H1 (cell line): ENCODE results near the gene COL4A2. TPM values are rescaled to one million over a fixed set of nuclear protein-coding genes. Genes with fewer than 3 reads are reported as not detected.

ENCODE experiments used
- CTCF ChIA-PET: fragments of 300-600 bp; sonication (Branson Sonifier 250); formaldehyde crosslinking; loops from one replicate; lab custom pipeline; 2021; ENCODE audit not compliant: partially characterized antibody; lab: Charles Lee
- POLR2A ChIA-PET: fragments of 300-600 bp; sonication (Branson Sonifier 250); formaldehyde crosslinking; loops from one replicate; lab custom pipeline; 2021; ENCODE audit warnings: inconsistent platforms; ENCODE audit not compliant: partially characterized antibody; lab: Charles Lee
- DNase-seq, 2 experiments: peaks; one replicate each; pipeline versions ENCODE4 v3.0.0 to v3.0.0-alpha.2; 2010 to 2022; ENCODE audit warnings: low spot score in 2 of 2, low read depth in 1 of 2, mixed read lengths in 1 of 2
- FAIRE-seq: peaks from 2 replicates; lab custom pipeline; 2011; peaks lifted over from hg19 to GRCh38; lab: Jason Lieb, UNC
- H2AFZ ChIP-seq: 2 replicates; pipeline ENCODE4 v1.8.1; 2012; ENCODE audit warnings: low read length, inconsistent platforms
- H2AK5ac ChIP-seq: 2 replicates; pipeline ENCODE4 v1.6.1; 2013; ENCODE audit warnings: low read depth, low read length
- H2BK120ac ChIP-seq: replicated peaks from 2 replicates; pipeline ENCODE3; 2013; ENCODE audit warnings: low read depth, low read length, inconsistent platforms
- H2BK12ac ChIP-seq: 2 replicates; pipeline ENCODE4 v1.6.1; 2013; ENCODE audit warnings: low read depth, low read length
- H2BK15ac ChIP-seq: 2 replicates; pipeline ENCODE4 v1.6.1; 2013; ENCODE audit warnings: low read length
- H2BK20ac ChIP-seq: 2 replicates; pipeline ENCODE4 v1.6.1; 2013; ENCODE audit warnings: low read length
- H2BK5ac ChIP-seq: 2 replicates; pipeline ENCODE4 v1.6.1; 2013; ENCODE audit warnings: low read depth, low read length
- H3K14ac ChIP-seq: 2 replicates; pipeline ENCODE4 v1.6.1; 2013; ENCODE audit warnings: inconsistent platforms; ENCODE audit not compliant: insufficient read length
- H3K18ac ChIP-seq: 2 replicates; pipeline ENCODE4 v1.6.1; 2013; ENCODE audit warnings: low read length; ENCODE audit errors: extremely low read depth
- H3K23ac ChIP-seq: 2 replicates; pipeline ENCODE4 v1.6.1; 2013; ENCODE audit warnings: inconsistent platforms; ENCODE audit not compliant: insufficient read length
- H3K23me2 ChIP-seq: 2 replicates; pipeline ENCODE4 v1.6.1; 2013; ENCODE audit warnings: low read depth, low read length
- H3K27ac ChIP-seq: 2 replicates; pipeline ENCODE4 v1.6.1; 2011; ENCODE audit warnings: low read depth, low read length, inconsistent platforms
- H3K27me3 ChIP-seq, 4 experiments: replicated peaks in 1 of 4; 1 replicate in 1 of 4; 2 replicates in 3 of 4; pipeline versions ENCODE4 v1.6.1 to v1.8.1; 2011 to 2013; ENCODE audit warnings: low read length in 3 of 4, mild to moderate bottlenecking in 3 of 4, inconsistent platforms in 2 of 4, mixed read lengths in 2 of 4, moderate library complexity in 1 of 4; ENCODE audit not compliant: control insufficient read depth in 3 of 4, insufficient read depth in 3 of 4; ENCODE audit errors: extremely low read depth in 1 of 4
- H3K36me3 ChIP-seq, 4 experiments: 2 replicates each; pipeline versions ENCODE4 v1.6.1 to v1.8.1; 2011 to 2013; ENCODE audit warnings: mild to moderate bottlenecking in 4 of 4, low read length in 3 of 4, moderate library complexity in 2 of 4, control low read depth in 1 of 4, inconsistent platforms in 1 of 4; ENCODE audit not compliant: insufficient read depth in 4 of 4, control insufficient read depth in 2 of 4
- H3K4ac ChIP-seq: replicated peaks from 2 replicates; pipeline ENCODE3; 2013; ENCODE audit warnings: low read length, low read depth, mixed read lengths, inconsistent platforms; ENCODE audit not compliant: insufficient read length
- H3K4me1 ChIP-seq, 4 experiments: replicated peaks in 1 of 4; 1 replicate in 1 of 4; 2 replicates in 3 of 4; pipeline versions ENCODE4 v1.6.1 to v1.8.1; 2011 to 2013; ENCODE audit warnings: low read length in 3 of 4, inconsistent platforms in 2 of 4, mixed read lengths in 1 of 4; ENCODE audit not compliant: insufficient read depth in 4 of 4, control insufficient read depth in 3 of 4
- H3K4me2 ChIP-seq, 2 experiments: 2 replicates each; pipeline versions ENCODE4 v1.6.1 to v1.8.1; 2011 to 2013; ENCODE audit warnings: low read depth in 2 of 2, low read length in 2 of 2, control low read depth in 1 of 2, inconsistent platforms in 1 of 2, mild to moderate bottlenecking in 1 of 2; ENCODE audit not compliant: insufficient read depth in 1 of 2
- H3K4me3 ChIP-seq, 4 experiments: fragments of 200-600, 300-600 bp in 1 of 4; sonication (generic), shearing (Covaris generic), sonication (Bioruptor Twin) in 1 of 4; 2 replicates each; pipeline versions ENCODE4 v1.5.1 to v1.8.1; 2011 to 2016; ENCODE audit warnings: low read length in 4 of 4, low read depth in 3 of 4, control low read depth in 2 of 4, inconsistent platforms in 2 of 4, mild to moderate bottlenecking in 2 of 4, mixed read lengths in 1 of 4, moderate library complexity in 1 of 4; ENCODE audit not compliant: insufficient read depth in 2 of 4; ENCODE audit errors: extremely low read depth in 1 of 4
- H3K56ac ChIP-seq: replicated peaks from 2 replicates; pipeline ENCODE3; 2013; ENCODE audit warnings: low read depth, mild to moderate bottlenecking, mixed read lengths, low read length, inconsistent platforms; ENCODE audit not compliant: insufficient read length
- H3K79me1 ChIP-seq: 2 replicates; pipeline ENCODE4 v1.6.1; 2013; ENCODE audit warnings: low read depth, low read length, control low read depth
- H3K79me2 ChIP-seq, 2 experiments: 2 replicates each; pipeline versions ENCODE4 v1.6.1 to v1.8.1; 2012 to 2013; ENCODE audit warnings: low read length in 2 of 2, mild to moderate bottlenecking in 2 of 2, inconsistent platforms in 1 of 2; ENCODE audit not compliant: insufficient read depth in 2 of 2, control insufficient read depth in 1 of 2
- H3K9ac ChIP-seq, 4 experiments: replicated peaks in 1 of 4; 1 replicate in 1 of 4; 2 replicates in 3 of 4; pipeline versions ENCODE4 v1.6.1 to v1.8.1; 2011 to 2013; ENCODE audit warnings: low read depth in 3 of 4, low read length in 3 of 4, control low read depth in 2 of 4, mild to moderate bottlenecking in 2 of 4, moderate library complexity in 2 of 4, inconsistent platforms in 1 of 4; ENCODE audit errors: extremely low read depth in 1 of 4
- H3K9me3 ChIP-seq, 2 experiments: 2 replicates each; pipeline versions ENCODE4 v1.6.1 to v1.8.1; 2012 to 2013; ENCODE audit warnings: mild to moderate bottlenecking in 2 of 2, moderate library complexity in 2 of 2, control low read depth in 1 of 2, inconsistent platforms in 1 of 2, low read depth in 1 of 2, low read length in 1 of 2, mixed read lengths in 1 of 2; ENCODE audit not compliant: insufficient read depth in 2 of 2
- H4K20me1 ChIP-seq, 2 experiments: replicated peaks in 1 of 2; 2 replicates each; pipeline versions ENCODE3 to v1.8.1; 2011 to 2013; ENCODE audit warnings: inconsistent platforms in 2 of 2, low read length in 2 of 2, mild to moderate bottlenecking in 1 of 2; ENCODE audit not compliant: insufficient read depth in 2 of 2, control insufficient read depth in 1 of 2
- H4K5ac ChIP-seq: 2 replicates; pipeline ENCODE4 v1.6.1; 2013; ENCODE audit warnings: low read length, low read depth, mixed read lengths, inconsistent platforms; ENCODE audit not compliant: insufficient read length
- H4K8ac ChIP-seq: 2 replicates; pipeline ENCODE4 v1.8.0; 2013; ENCODE audit warnings: mild to moderate bottlenecking, moderate library complexity, low read length, inconsistent platforms; ENCODE audit not compliant: insufficient read depth; ENCODE audit errors: extremely low read depth
- H4K91ac ChIP-seq: replicated peaks from 2 replicates; pipeline ENCODE3; 2013; ENCODE audit warnings: low read length, mixed read lengths, inconsistent platforms; ENCODE audit not compliant: insufficient read length
- ATF2 ChIP-seq: IDR thresholded peaks from 2 replicates; pipeline ENCODE4 v1.6.1; 2012; ENCODE audit warnings: low read length, inconsistent platforms
- GABPA ChIP-seq: IDR thresholded peaks from 2 replicates; pipeline ENCODE4 v1.6.1; 2011; ENCODE audit warnings: mild to moderate bottlenecking, low read length, moderate library complexity, borderline replicate concordance; ENCODE audit not compliant: insufficient read depth
- HDAC6 ChIP-seq: IDR thresholded peaks from one replicate; pipeline ENCODE4 v1.7.1; 2012; ENCODE audit warnings: low read depth, mild to moderate bottlenecking, inconsistent platforms, low read length, moderate library complexity
- JUN ChIP-seq: IDR thresholded peaks from 2 replicates; pipeline ENCODE4 v1.6.1; 2011; ENCODE audit warnings: low read depth, mild to moderate bottlenecking, improper control_type of control experiment, low read length
- PHF8 ChIP-seq: fragments of 200-600 bp; sonication (generic); conservative IDR thresholded peaks from 2 replicates; pipeline ENCODE4 v1.7.1; 2012; ENCODE audit warnings: low read depth, mild to moderate bottlenecking, inconsistent platforms, low read length, moderate library complexity
- POLR2A ChIP-seq, 2 experiments: IDR thresholded peaks; 1 replicate in 1 of 2; 2 replicates in 1 of 2; pipeline ENCODE4 v1.6.1; 2011; ENCODE audit warnings: low read depth in 2 of 2, low read length in 2 of 2, mild to moderate bottlenecking in 2 of 2; ENCODE audit errors: control extremely low read depth in 1 of 2
- RFX5 ChIP-seq: IDR thresholded peaks from 2 replicates; pipeline ENCODE4 v1.6.1; 2011; ENCODE audit warnings: low read depth, low read length, improper control_type of control experiment, borderline replicate concordance
- TBP ChIP-seq: IDR thresholded peaks from 2 replicates; pipeline ENCODE4 v1.6.1; 2011; ENCODE audit warnings: low read depth, low read length, improper control_type of control experiment
- WGBS, 2 experiments: shearing (Covaris generic) in 1 of 2; methylation state at CpG; one replicate each; pipeline versions ENCODE4 v1.1.6 to v1.1.7; 2013 to 2015; ENCODE audit warnings: low lambda C conversion rate in 2 of 2, mixed read lengths in 2 of 2, inconsistent platforms in 1 of 2, low coverage in 1 of 2, missing lambda C conversion rate in 1 of 2; ENCODE audit not compliant: insufficient replicate concordance in 2 of 2, insufficient coverage in 1 of 2, insufficient read length in 1 of 2; ENCODE audit errors: extremely low coverage in 1 of 2, missing lambda C conversion rate in 1 of 2; 5-methylcytosine and 5-hydroxymethylcytosine counted together
- polyA plus RNA-seq, 7 experiments: library from polyadenylated mRNA; depleted of rRNA in 3 of 7; stranded (reverse) in 5 of 7; unstranded in 2 of 7; fragments of >200 nt in 5 of 7; fragments of 200-250 nt in 2 of 7; gene quantifications; 1 replicate in 5 of 7; 2 replicates in 1 of 7; 4 replicates in 1 of 7; pipeline versions ENCODE4 v1.2.1 to v1.2.3, GENCODE V29; 2011 to 2013; ENCODE audit warnings: missing spikeins in 2 of 7, mixed read lengths in 2 of 7
- total RNA-seq: library from RNA; stranded (reverse); fragmentation: NEBNext Ultra II Directional; extraction: Animal tissue kit (Norgen Biotek cat#: 25700); gene quantifications from 2 replicates; pipeline ENCODE4 v1.2.1, GENCODE V29; 2021
- TF ChIP-seq, protein P1 (sequence below): IDR thresholded peaks from 2 replicates; pipeline ENCODE4 v1.6.1; 2011; ENCODE audit warnings: low read depth, mild to moderate bottlenecking, low read length; ENCODE audit not compliant: insufficient read depth

COL4A2 gene
- total and polyA plus RNA-seq, 2 of the 8 experiments (the other 6 are each of a cell fraction or from before 2014, with no cell fraction given), result 80.4 to 87.3 TPM

GRCh38 chr13:110549795-110550160, 242.7 kb downstream of the COL4A2 start:
- Histone ChIP-seq H3K36me3 (no peaks in the 10 kb centered on the region), H3K27me3 (no peaks in the 10 kb centered on the region), H2BK15ac (no peak overlapping the region), H4K8ac (no peak overlapping the region), H2BK120ac (no peak overlapping the region), H2AFZ (no peak overlapping the region), H3K79me1 (peaks cover 25% of the 10 kb centered on the region), H3K4me3 (no peak overlapping the region), H4K5ac (no peak overlapping the region), H3K4me1 (peaks cover 0 to 4% (median 2%) of the 10 kb centered on the region in 4 experiments; a peak in 2 of 7 replicates), H3K4me2 (no peak overlapping the region), H2AK5ac (no peak overlapping the region), H3K56ac (no peak overlapping the region), H4K91ac (no peak overlapping the region), H3K9me3 (peaks cover 0 to under 1% of the 10 kb centered on the region in 2 experiments; a peak in 1 of 4 replicates), H3K14ac (no peak overlapping the region), H3K23me2 (no peaks in the 10 kb centered on the region), H4K20me1 (peaks cover 0 to 2% of the 10 kb centered on the region in 2 experiments), H3K23ac (no peak overlapping the region), H2BK12ac (no peak overlapping the region), H3K18ac (no peak overlapping the region), H3K27ac (no peak overlapping the region), H3K4ac (no peak overlapping the region), H2BK20ac (no peak overlapping the region), H2BK5ac (no peak overlapping the region), H3K79me2 (peaks cover 7 to 57% of the 10 kb centered on the region in 2 experiments), H3K9ac (no peak overlapping the region)
- TF ChIP-seq RFX5, result no peak
- TF ChIP-seq GABPA, result no peak
- no peak for TF ChIP-seq ATF2
- TF ChIP-seq PHF8, result no peak
- no peak for TF ChIP-seq HDAC6
- no peak for TF ChIP-seq POLR2A (IDR thresholded peaks at IDR 0.05; ENCODE audit: control extremely low read depth in 1 of 2, low read depth in 2 of 2, low read length in 2 of 2)
- TF ChIP-seq JUN, result no peak
- TF ChIP-seq, protein P1, sequence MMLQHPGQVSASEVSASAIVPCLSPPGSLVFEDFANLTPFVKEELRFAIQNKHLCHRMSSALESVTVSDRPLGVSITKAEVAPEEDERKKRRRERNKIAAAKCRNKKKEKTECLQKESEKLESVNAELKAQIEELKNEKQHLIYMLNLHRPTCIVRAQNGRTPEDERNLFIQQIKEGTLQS, result no peak
- TF ChIP-seq TBP, result no peak
- WGBS, 2 experiments, result 95% methylated on average over 11 of the region's 11 CpGs; no CpG with 5 or more reads in 1 of the 2 experiments
- CTCF ChIA-PET, result interaction anchor here (0.7 to 2.1 kb wide), 11 partner anchors 8 to 303 kb away, joined by 3 to 10 read pairs (median 4); no protein-coding TSS in a partner anchor
- POLR2A ChIA-PET, result interaction anchor here (1.2 kb wide), 1 partner anchor 11 kb away, joined by 3 read pairs; no protein-coding TSS in a partner anchor
- DNase-seq (no peak), FAIRE-seq (no peak)
